Measurements from ENCODE around the gene ATP5PD. TPM values are rescaled to one million over a fixed set of nuclear protein-coding genes. Genes with fewer than 3 reads are reported as not detected.

ATP5PD gene
- total and polyA plus RNA-seq, 2 of the 13 experiments (the other 11 are each of a cell fraction or from before 2014, with no cell fraction given): 158 to 428 TPM

DNA sequence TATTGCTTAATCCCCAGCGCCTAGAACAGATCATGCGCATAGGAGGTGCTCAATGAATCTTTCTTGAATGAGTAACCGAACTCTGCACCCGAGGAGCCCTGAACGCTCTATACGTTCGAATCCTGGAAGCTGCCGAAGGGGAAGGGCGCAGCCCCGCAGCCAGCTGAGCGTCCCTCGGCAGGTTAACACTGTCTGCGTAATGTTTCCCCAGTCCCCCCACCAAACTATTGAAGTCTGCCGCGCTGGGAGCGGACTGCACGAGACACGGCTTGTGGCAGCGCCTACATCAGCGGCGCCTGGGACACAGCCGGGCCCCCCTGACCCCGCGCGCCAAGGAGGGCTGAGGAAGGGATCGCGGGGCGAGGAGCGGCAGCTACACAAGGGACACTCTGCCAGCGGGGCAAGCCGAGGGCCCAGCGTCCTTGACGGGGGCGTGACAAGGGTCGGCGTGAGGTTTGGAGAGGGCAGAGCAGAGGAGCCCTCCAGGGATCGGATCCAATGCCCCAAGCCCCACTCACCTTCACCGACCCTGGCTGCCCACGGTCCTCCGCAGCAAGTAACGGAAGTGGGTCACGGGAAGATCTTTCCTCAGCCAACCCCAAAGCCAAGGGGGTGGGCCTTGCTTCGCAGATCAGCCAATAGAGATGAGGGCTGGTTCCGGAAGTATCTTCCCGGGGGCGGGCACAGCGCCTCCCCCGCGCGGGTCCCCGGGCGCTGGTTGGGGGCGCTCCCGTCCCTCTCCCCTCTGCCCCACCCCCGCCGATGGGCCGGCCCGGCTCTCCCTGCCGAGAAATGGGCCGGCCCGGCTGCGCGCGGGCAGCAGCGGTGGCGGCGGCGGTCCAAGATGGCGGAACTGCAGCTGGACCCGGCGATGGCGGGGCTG is at the start of gene ATP5PD, which contains the start of gene KCTD2 (continued):
- TF ChIP-seq AKAP8 (CRISPR knock-in tag; IDR thresholded peaks at IDR 0.05) (no peak), ZNF766 (CRISPR knock-in tag; IDR thresholded peaks at IDR 0.05; ENCODE audit: borderline replicate concordance) (peak; percentile 14; the same call in 1 of the 2 replicates), PHF21A (CRISPR knock-in tag; IDR thresholded peaks at IDR 0.05) (peak; percentile 63; the same call in 1 of the 2 replicates), HNF4G (IDR thresholded peaks at IDR 0.05; ENCODE audit: borderline replicate concordance, low read depth, low read length) (peak; percentile 23; the same call in 1 of the 2 replicates), HNF4G (CRISPR knock-in tag; IDR thresholded peaks at IDR 0.05; ENCODE audit: borderline replicate concordance, low read depth) (peak; percentile 21), ZNF660 (CRISPR knock-in tag; IDR thresholded peaks at IDR 0.05; ENCODE audit: borderline replicate concordance, low read depth) (no peak), ZNF431 (CRISPR knock-in tag; IDR thresholded peaks at IDR 0.05; ENCODE audit: borderline replicate concordance, low read depth) (peak; percentile 37; the same call in 1 of the 2 replicates), RCOR2 (CRISPR knock-in tag; IDR thresholded peaks at IDR 0.05) (no peak), ZFP90 (CRISPR knock-in tag; IDR thresholded peaks at IDR 0.05; ENCODE audit: borderline replicate concordance) (peak; percentile 64; the same call in 1 of the 2 replicates), FLYWCH1 (CRISPR knock-in tag; IDR thresholded peaks at IDR 0.05) (no peak), POLR2G (IDR thresholded peaks at IDR 0.05; ENCODE audit: low read depth, low read length) (peak; percentile 98), MED8 (CRISPR knock-in tag; IDR thresholded peaks at IDR 0.05; ENCODE audit: insufficient replicate concordance) (peak; percentile 82), SUZ12 (IDR thresholded peaks at IDR 0.05; ENCODE audit: low read depth, low read length) (no peak)
- TF ChIP-seq, protein P1, sequence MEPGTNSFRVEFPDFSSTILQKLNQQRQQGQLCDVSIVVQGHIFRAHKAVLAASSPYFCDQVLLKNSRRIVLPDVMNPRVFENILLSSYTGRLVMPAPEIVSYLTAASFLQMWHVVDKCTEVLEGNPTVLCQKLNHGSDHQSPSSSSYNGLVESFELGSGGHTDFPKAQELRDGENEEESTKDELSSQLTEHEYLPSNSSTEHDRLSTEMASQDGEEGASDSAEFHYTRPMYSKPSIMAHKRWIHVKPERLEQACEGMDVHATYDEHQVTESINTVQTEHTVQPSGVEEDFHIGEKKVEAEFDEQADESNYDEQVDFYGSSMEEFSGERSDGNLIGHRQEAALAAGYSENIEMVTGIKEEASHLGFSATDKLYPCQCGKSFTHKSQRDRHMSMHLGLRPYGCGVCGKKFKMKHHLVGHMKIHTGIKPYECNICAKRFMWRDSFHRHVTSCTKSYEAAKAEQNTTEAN (CRISPR knock-in tag; conservative IDR thresholded peaks at IDR 0.05): no peak; the same call in 1 of the 2 replicates
- TF ChIP-seq, protein P2, sequence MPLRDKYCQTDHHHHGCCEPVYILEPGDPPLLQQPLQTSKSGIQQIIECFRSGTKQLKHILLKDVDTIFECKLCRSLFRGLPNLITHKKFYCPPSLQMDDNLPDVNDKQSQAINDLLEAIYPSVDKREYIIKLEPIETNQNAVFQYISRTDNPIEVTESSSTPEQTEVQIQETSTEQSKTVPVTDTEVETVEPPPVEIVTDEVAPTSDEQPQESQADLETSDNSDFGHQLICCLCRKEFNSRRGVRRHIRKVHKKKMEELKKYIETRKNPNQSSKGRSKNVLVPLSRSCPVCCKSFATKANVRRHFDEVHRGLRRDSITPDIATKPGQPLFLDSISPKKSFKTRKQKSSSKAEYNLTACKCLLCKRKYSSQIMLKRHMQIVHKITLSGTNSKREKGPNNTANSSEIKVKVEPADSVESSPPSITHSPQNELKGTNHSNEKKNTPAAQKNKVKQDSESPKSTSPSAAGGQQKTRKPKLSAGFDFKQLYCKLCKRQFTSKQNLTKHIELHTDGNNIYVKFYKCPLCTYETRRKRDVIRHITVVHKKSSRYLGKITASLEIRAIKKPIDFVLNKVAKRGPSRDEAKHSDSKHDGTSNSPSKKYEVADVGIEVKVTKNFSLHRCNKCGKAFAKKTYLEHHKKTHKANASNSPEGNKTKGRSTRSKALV (CRISPR knock-in tag; IDR thresholded peaks at IDR 0.05): 0 out of 2 replicates have a peak, but pooled peaks have one; percentile 82
- TF ChIP-seq, protein P3, sequence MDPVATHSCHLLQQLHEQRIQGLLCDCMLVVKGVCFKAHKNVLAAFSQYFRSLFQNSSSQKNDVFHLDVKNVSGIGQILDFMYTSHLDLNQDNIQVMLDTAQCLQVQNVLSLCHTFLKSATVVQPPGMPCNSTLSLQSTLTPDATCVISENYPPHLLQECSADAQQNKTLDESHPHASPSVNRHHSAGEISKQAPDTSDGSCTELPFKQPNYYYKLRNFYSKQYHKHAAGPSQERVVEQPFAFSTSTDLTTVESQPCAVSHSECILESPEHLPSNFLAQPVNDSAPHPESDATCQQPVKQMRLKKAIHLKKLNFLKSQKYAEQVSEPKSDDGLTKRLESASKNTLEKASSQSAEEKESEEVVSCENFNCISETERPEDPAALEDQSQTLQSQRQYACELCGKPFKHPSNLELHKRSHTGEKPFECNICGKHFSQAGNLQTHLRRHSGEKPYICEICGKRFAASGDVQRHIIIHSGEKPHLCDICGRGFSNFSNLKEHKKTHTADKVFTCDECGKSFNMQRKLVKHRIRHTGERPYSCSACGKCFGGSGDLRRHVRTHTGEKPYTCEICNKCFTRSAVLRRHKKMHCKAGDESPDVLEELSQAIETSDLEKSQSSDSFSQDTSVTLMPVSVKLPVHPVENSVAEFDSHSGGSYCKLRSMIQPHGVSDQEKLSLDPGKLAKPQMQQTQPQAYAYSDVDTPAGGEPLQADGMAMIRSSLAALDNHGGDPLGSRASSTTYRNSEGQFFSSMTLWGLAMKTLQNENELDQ (CRISPR knock-in tag; IDR thresholded peaks at IDR 0.05; ENCODE audit: borderline replicate concordance): no peak
- TF ChIP-seq, protein P4, sequence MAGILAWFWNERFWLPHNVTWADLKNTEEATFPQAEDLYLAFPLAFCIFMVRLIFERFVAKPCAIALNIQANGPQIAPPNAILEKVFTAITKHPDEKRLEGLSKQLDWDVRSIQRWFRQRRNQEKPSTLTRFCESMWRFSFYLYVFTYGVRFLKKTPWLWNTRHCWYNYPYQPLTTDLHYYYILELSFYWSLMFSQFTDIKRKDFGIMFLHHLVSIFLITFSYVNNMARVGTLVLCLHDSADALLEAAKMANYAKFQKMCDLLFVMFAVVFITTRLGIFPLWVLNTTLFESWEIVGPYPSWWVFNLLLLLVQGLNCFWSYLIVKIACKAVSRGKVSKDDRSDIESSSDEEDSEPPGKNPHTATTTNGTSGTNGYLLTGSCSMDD (CRISPR knock-in tag; IDR thresholded peaks at IDR 0.05): no peak
- TF ChIP-seq, protein P5, sequence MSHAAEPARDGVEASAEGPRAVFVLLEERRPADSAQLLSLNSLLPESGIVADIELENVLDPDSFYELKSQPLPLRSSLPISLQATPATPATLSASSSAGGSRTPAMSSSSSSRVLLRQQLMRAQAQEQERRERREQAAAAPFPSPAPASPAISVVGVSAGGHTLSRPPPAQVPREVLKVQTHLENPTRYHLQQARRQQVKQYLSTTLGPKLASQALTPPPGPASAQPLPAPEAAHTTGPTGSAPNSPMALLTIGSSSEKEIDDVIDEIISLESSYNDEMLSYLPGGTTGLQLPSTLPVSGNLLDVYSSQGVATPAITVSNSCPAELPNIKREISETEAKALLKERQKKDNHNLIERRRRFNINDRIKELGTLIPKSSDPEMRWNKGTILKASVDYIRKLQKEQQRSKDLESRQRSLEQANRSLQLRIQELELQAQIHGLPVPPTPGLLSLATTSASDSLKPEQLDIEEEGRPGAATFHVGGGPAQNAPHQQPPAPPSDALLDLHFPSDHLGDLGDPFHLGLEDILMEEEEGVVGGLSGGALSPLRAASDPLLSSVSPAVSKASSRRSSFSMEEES (CRISPR knock-in tag; IDR thresholded peaks at IDR 0.05): peak; percentile 51; the same call in 1 of the 2 replicates
